ENCODE data around the gene MYO5B. TPM values are rescaled to one million over a fixed set of nuclear protein-coding genes. Genes with fewer than 3 reads are reported as not detected.

MYO5B gene
- total RNA-seq, 4 donors from 2014 or later, result 0.29 to 14.7 (median 1.2) TPM

DNA sequence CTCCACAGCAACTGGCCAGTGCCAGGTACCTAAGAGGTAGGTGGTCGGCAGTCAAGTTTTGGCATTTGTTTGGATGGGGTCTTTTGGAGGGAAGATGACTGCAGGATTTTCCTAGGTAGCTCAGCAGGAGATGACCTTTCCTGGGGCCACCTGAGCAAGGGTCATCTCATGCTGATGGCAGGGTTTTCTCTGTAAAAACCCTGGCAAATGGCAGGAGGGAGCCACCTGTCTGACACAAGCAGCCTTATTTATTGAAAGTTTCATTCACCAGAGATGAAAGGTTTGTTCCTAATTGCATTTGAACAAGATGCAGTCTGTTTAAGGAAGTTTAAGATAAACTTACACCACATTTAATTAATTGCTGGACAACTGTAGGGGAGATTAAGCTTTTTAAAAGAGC lies 350.0 kb downstream of the MYO5B start:
- no peaks in the 10 kb centered on the region for H3K9me3 ChIP-seq
- no peak for TF ChIP-seq POLR2A (IDR thresholded peaks at IDR 0.05)
- TF ChIP-seq, protein P1, sequence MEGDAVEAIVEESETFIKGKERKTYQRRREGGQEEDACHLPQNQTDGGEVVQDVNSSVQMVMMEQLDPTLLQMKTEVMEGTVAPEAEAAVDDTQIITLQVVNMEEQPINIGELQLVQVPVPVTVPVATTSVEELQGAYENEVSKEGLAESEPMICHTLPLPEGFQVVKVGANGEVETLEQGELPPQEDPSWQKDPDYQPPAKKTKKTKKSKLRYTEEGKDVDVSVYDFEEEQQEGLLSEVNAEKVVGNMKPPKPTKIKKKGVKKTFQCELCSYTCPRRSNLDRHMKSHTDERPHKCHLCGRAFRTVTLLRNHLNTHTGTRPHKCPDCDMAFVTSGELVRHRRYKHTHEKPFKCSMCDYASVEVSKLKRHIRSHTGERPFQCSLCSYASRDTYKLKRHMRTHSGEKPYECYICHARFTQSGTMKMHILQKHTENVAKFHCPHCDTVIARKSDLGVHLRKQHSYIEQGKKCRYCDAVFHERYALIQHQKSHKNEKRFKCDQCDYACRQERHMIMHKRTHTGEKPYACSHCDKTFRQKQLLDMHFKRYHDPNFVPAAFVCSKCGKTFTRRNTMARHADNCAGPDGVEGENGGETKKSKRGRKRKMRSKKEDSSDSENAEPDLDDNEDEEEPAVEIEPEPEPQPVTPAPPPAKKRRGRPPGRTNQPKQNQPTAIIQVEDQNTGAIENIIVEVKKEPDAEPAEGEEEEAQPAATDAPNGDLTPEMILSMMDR (IDR thresholded peaks at IDR 0.05), result no peak
- H3K27me3 ChIP-seq, result no peaks in the 10 kb centered on the region
- H3K27ac ChIP-seq, result no peak overlapping the region
- intact Hi-C loops (cut with DNase I; ENCODE audit: low total_unique reads), result no loop called here
- H3K4me1 ChIP-seq, result no peaks in the 10 kb centered on the region
- H3K4me3 ChIP-seq, result no peak overlapping the region
- H3K36me3 ChIP-seq, result no peaks in the 10 kb centered on the region
- DNase-seq, result no peak

DNA sequence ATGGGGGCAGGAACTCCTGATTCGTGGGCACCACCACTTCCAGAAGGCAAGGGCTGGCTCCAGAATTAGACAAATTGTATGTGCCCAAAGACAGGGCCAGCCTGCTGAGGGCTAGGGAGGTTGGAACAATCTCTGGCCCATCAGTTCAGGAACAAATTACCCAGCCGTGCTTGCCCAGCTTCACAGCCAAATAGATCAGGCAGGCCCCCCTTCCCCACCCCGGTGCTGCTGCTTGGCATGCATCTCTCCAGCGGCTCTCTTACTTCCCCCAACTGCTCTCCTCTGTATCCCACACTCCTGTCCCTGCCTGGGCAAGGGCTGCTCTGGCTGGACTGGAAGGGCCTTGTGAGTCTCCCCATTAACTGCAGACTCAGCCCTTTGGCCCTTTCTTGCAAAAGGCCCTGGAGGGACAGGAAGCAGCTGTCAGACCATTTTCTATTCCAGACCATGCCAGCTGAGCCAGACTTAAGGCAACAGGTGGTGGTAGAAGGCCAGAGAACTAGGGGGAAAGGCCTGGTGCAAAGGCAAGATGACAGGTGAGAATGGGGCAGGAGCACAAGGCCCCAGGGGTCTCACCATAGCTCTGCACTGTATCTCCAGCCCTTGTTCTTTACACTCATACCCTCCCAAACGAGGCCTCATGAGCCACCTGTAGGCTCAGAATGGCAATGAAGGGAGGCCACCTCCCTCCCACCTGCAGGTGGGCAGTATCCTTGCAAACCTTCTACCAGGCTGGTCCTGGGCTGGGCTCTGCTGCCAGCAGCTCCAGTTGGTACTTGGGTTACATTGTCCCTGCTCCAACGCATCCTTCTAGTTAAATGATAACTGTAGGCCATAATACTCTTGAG lies 350.9 kb downstream of the MYO5B start:
- H3K36me3 ChIP-seq, result no peaks in the 10 kb centered on the region
- H3K4me3 ChIP-seq, result no peak overlapping the region
- no peak for DNase-seq
- intact Hi-C loops (cut with DNase I; ENCODE audit: low total_unique reads), result no loop called here
- H3K4me1 ChIP-seq, result no peaks in the 10 kb centered on the region
- no peaks in the 10 kb centered on the region for H3K9me3 ChIP-seq
- H3K27ac ChIP-seq, result no peak overlapping the region
- H3K27me3 ChIP-seq, result no peaks in the 10 kb centered on the region
- TF ChIP-seq POLR2A (IDR thresholded peaks at IDR 0.05), result no peak
- TF ChIP-seq, protein P1 (IDR thresholded peaks at IDR 0.05), result no peak

GRCh38 chr18:49843131-49843530 lies 351.8 kb downstream of the MYO5B start:
- Histone ChIP-seq H3K36me3 (no peaks in the 10 kb centered on the region), H3K4me1 (no peaks in the 10 kb centered on the region), H3K27me3 (no peaks in the 10 kb centered on the region), H3K4me3 (no peak overlapping the region), H3K27ac (no peak overlapping the region), H3K9me3 (no peaks in the 10 kb centered on the region)
- no peak for TF ChIP-seq POLR2A (IDR thresholded peaks at IDR 0.05)
- TF ChIP-seq, protein P1 (IDR thresholded peaks at IDR 0.05), result no peak
- no peak for DNase-seq
- intact Hi-C loops (cut with DNase I; ENCODE audit: low total_unique reads), result no loop called here

DNA sequence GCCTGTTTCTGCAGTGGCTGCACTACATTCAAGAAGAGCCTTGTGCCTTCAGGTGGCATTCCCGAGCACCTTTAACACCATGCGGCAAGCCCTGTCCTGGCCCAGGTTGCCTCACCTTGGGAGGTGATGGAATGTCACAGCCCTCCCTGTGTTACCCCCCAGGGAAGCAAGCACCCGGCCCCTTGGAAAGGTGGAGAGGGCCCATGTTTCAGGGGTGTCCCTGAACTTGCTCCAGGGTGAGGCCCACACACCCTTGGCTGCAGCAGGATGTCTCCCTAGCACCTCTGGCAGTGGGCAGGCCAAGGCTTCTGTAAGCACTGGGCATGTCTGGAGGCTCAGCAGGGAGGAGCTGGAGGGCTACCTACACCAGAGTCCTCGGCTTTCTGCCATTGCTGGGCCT lies 352.3 kb downstream of the MYO5B start:
- no peak overlapping the region for H3K27ac ChIP-seq
- no peak for TF ChIP-seq POLR2A (IDR thresholded peaks at IDR 0.05)
- TF ChIP-seq, protein P1 (IDR thresholded peaks at IDR 0.05), result no peak
- H3K9me3 ChIP-seq, result no peaks in the 10 kb centered on the region
- H3K27me3 ChIP-seq, result no peaks in the 10 kb centered on the region
- H3K4me3 ChIP-seq, result no peak overlapping the region
- no peak for DNase-seq
- no peaks in the 10 kb centered on the region for H3K4me1 ChIP-seq
- intact Hi-C loops (cut with DNase I; ENCODE audit: low total_unique reads), result no loop called here
- no peaks in the 10 kb centered on the region for H3K36me3 ChIP-seq
